GM23248 (cell line): ENCODE measurements around the gene DNMT3B. TPM values are rescaled to one million over a fixed set of nuclear protein-coding genes. Genes with fewer than 3 reads are reported as not detected.

ENCODE experiments used
- DNase-seq: peaks from one replicate; pipeline ENCODE4 v3.0.0-alpha.2; 2015
- H2AFZ ChIP-seq: fragments of 200-600 bp; sonication (generic); 2 replicates; pipeline ENCODE4 v1.6.1; 2016; ENCODE audit warnings: antibody characterized with exemption
- H3F3A ChIP-seq: fragments of 200-600 bp; sonication (generic); 2 replicates; pipeline ENCODE4 v1.6.1; 2016; ENCODE audit warnings: mild to moderate bottlenecking, antibody characterized with exemption, mixed run types; ENCODE audit not compliant: insufficient read depth
- H3K27ac ChIP-seq: fragments of 200-600 bp; sonication (generic); 2 replicates; pipeline ENCODE4 v1.5.1; 2016; ENCODE audit warnings: mild to moderate bottlenecking
- H3K27me3 ChIP-seq: fragments of 200-600 bp; sonication (generic); replicated peaks from 2 replicates; pipeline ENCODE4 v1.6.1; 2016; ENCODE audit warnings: mild to moderate bottlenecking; ENCODE audit not compliant: insufficient read depth
- H3K36me3 ChIP-seq: fragments of 200-600 bp; sonication (generic); 2 replicates; pipeline ENCODE4 v1.6.1; 2016; ENCODE audit warnings: low read depth, mild to moderate bottlenecking
- H3K4me1 ChIP-seq: fragments of 200-600 bp; sonication (generic); 2 replicates; pipeline ENCODE4 v1.6.1; 2016; ENCODE audit warnings: mild to moderate bottlenecking; ENCODE audit not compliant: insufficient read depth
- H3K4me2 ChIP-seq: fragments of 200-600 bp; sonication (generic); one replicate; pipeline ENCODE4 v1.6.1; 2016; ENCODE audit warnings: mild to moderate bottlenecking; ENCODE audit not compliant: unreplicated experiment
- H3K4me3 ChIP-seq: fragments of 200-600 bp; sonication (generic); 2 replicates; pipeline ENCODE4 v1.5.1; 2016; ENCODE audit warnings: mild to moderate bottlenecking
- H3K79me2 ChIP-seq: fragments of 200-600 bp; sonication (generic); 2 replicates; pipeline ENCODE4 v1.6.1; 2016; ENCODE audit warnings: mild to moderate bottlenecking; ENCODE audit not compliant: insufficient read depth
- H3K9ac ChIP-seq: fragments of 200-600 bp; sonication (generic); 2 replicates; pipeline ENCODE4 v1.6.1; 2016; ENCODE audit warnings: mild to moderate bottlenecking
- H3K9me2 ChIP-seq: fragments of 200-600 bp; sonication (generic); 2 replicates; pipeline ENCODE4 v1.6.1; 2016; ENCODE audit warnings: mixed run types, mild to moderate bottlenecking, moderate library complexity; ENCODE audit not compliant: insufficient read depth
- H3K9me3 ChIP-seq: fragments of 200-600 bp; sonication (generic); one replicate; pipeline ENCODE4 v1.6.1; 2017; ENCODE audit warnings: low read depth
- H4K20me1 ChIP-seq: fragments of 200-600 bp; sonication (generic); 2 replicates; pipeline ENCODE4 v1.6.0; 2016; ENCODE audit not compliant: insufficient read depth
- EZH2 ChIP-seq: fragments of 200-600 bp; sonication (generic); IDR thresholded peaks from 2 replicates; pipeline ENCODE4 v1.6.1; 2018; ENCODE audit warnings: antibody characterized with exemption, mild to moderate bottlenecking; ENCODE audit not compliant: insufficient read depth, poor library complexity, severe bottlenecking
- EZH2phosphoT487 ChIP-seq: fragments of 200-600 bp; sonication (generic); IDR thresholded peaks from 2 replicates; pipeline ENCODE4 v1.6.1; 2018; ENCODE audit warnings: antibody characterized with exemption, moderate library complexity, mild to moderate bottlenecking, low read depth; ENCODE audit not compliant: insufficient read depth
- WGBS, 2 experiments: methylation state at CpG; one replicate each; pipeline ENCODE4 v1.1.6; 2015 to 2017; ENCODE audit warnings: low lambda C conversion rate in 2 of 2, low coverage in 1 of 2; ENCODE audit errors: missing lambda C conversion rate in 2 of 2; 5-methylcytosine and 5-hydroxymethylcytosine counted together
- in situ Hi-C: fragments of 300-500 bp; cut with MboI; formaldehyde crosslinking; loops from 2 replicates; pipeline ENCODE4 v1.15.0; 2020
- polyA plus RNA-seq: library from polyadenylated mRNA; unstranded; fragments of >200 nt; fragmentation: Nextera tagmentation; extraction: Ambion mirVana; gene quantifications from 2 replicates; pipeline ENCODE4 v1.2.1, GENCODE V29; 2016
- total RNA-seq: library from RNA; depleted of rRNA; stranded (reverse); fragments of >200 nt; shearing (Covaris generic); gene quantifications from 2 replicates; pipeline ENCODE4 v1.2.3, GENCODE V29; 2014

DNMT3B gene
- total and polyA plus RNA-seq, 2 experiments from 2014 or later: 0.85 to 1.5 TPM

DNA sequence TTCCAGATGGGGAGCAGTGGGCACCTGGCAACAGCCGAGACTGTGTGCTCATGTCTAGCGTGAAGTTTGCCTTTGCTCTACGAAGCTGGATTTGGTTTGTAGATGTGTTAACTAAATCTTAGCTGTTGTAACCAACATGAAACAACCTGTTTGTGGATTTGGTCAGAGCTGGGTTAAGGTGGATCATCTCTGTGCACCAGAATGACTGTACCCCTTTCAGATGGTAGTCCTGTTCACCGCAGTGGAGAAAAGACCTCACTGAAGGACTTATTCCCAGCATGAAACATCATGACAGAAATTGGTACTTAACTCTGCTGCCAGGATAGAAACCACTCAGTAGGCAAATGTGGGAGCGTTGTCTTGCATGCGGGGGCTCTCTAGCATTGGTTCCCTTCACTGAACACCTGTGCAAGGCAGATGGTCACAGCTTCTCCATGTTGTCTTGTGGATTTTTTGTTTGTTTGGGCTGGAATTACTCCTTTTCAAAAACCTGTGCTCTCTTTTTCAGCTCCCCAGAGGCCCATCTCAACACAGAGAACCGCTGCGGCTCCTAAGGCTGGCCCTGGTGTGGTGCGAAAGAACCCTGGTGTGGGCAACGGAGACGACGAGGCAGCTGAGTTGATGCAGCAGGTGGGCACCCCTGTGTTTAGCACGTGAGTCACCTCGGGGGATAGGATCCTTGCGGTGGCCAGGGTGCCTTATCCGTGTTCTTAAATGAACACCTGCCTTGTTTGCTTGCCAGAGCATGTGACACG, 77.2 kb downstream of the DNMT3B start:
- H3K9me2 ChIP-seq: no peaks in the 10 kb centered on the region
- no peak overlapping the region for H3K4me3 ChIP-seq
- H3K27me3 ChIP-seq: no peaks in the 10 kb centered on the region
- H3K79me2 ChIP-seq: peaks cover 97% of the 10 kb centered on the region
- no peak overlapping the region for H3K27ac ChIP-seq
- no peaks in the 10 kb centered on the region for H3K4me1 ChIP-seq
- no peaks in the 10 kb centered on the region for H3F3A ChIP-seq
- H4K20me1 ChIP-seq: no peaks in the 10 kb centered on the region; the same call in 1 of the 2 replicates
- WGBS, 2 experiments: 96 to 98% methylated on average over 17 of the region's 17 CpGs
- peaks cover 51% of the 10 kb centered on the region for H3K36me3 ChIP-seq
- H3K9me3 ChIP-seq: no peaks in the 10 kb centered on the region
- H3K4me2 ChIP-seq: no peak overlapping the region
- no peak overlapping the region for H3K9ac ChIP-seq
- H2AFZ ChIP-seq: no peak overlapping the region
- in situ Hi-C loops: no loop called here
- no peak for DNase-seq
- TF ChIP-seq EZH2: no peak
- no peak for TF ChIP-seq EZH2phosphoT487

DNA sequence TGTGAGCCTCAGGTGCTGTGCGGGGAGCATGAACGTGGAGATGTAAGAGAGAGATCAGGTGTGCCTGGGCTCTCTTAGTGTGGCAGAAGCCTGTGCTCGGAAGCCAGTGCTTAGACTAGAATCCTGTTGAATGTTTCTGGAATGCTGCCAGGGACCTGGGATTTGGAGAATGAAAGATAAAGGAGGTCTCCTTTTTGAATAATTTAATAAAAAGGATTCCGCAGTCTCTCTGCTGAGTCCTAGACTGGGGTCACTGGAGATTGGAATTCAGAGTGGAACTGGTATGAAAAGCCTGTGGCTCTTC, 77.7 kb downstream of the DNMT3B start:
- Histone ChIP-seq H2AFZ (no peak overlapping the region), H3F3A (no peaks in the 10 kb centered on the region), H3K9ac (no peak overlapping the region), H3K4me2 (no peak overlapping the region), H3K4me3 (no peak overlapping the region), H3K9me2 (no peaks in the 10 kb centered on the region), H3K27ac (no peak overlapping the region), H3K9me3 (no peaks in the 10 kb centered on the region), H3K36me3 (peaks cover 45% of the 10 kb centered on the region), H3K79me2 (peaks cover 97% of the 10 kb centered on the region), H3K4me1 (no peaks in the 10 kb centered on the region), H3K27me3 (no peaks in the 10 kb centered on the region), H4K20me1 (no peaks in the 10 kb centered on the region; the same call in 1 of the 2 replicates)
- WGBS, 2 experiments: 98 to 99% methylated on average over 4 of the region's 4 CpGs
- TF ChIP-seq EZH2 (no peak), EZH2phosphoT487 (no peak)
- in situ Hi-C loops: no loop called here
- DNase-seq: no peak

DNA sequence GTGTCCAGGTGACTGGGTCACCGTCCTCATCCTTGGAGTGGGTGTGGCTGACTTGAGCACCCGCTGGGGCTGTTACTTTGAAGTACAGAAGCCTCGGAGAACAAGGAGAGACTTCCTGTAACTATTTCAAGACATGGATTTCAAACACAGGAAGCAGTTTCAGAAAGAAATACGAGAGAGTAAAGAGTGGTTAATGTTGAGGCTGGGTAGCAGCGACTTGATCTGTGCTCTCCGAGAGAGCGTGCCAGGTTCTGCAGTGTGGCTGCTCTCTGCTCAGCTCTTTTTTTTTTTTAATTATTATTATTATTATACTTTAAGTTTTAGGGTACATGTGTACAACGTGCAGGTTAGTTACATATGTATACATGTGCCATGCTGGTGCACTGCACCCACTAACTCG, 79.0 kb downstream of the DNMT3B start:
- H3K4me3 ChIP-seq: no peak overlapping the region
- H3K4me1 ChIP-seq: no peaks in the 10 kb centered on the region
- no peak overlapping the region for H3K27ac ChIP-seq
- no peaks in the 10 kb centered on the region for H3K9me3 ChIP-seq
- H4K20me1 ChIP-seq: no peaks in the 10 kb centered on the region; the same call in 1 of the 2 replicates
- WGBS, 2 experiments: 86 to 89% methylated on average over 8 to 9 of the region's 9 CpGs
- no peak overlapping the region for H3K4me2 ChIP-seq
- DNase-seq: no peak
- peaks cover 97% of the 10 kb centered on the region for H3K79me2 ChIP-seq
- in situ Hi-C loops: no loop called here
- TF ChIP-seq EZH2 (no peak), EZH2phosphoT487 (no peak)
- no peaks in the 10 kb centered on the region for H3K9me2 ChIP-seq
- H3K27me3 ChIP-seq: no peaks in the 10 kb centered on the region
- peaks cover 48% of the 10 kb centered on the region for H3K36me3 ChIP-seq
- H3K9ac ChIP-seq: no peak overlapping the region
- no peak overlapping the region for H2AFZ ChIP-seq
- H3F3A ChIP-seq: no peaks in the 10 kb centered on the region; the same call in 1 of the 2 replicates

DNA sequence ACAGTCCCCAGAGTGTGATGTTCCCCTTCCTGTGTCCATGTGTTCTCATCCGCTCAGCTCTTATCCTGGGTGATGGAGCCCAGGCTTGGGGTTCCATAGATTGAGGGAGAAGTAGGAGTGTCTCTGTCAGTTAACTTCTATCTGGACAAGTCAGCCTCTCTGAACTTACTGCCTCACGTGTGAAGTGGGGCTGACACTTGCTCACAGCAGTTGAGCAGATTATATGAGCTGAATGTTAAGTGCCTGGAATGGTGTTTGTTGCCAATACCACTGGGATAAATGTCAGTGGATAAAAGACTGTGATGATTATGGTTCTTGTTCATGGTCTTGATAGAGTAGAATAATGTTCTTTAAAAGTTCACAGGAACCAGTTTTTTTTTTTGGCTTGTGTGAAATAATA, 79.4 kb downstream of the DNMT3B start:
- Histone ChIP-seq H3K9me3 (no peaks in the 10 kb centered on the region), H3K9ac (no peak overlapping the region), H3K79me2 (peaks cover 97% of the 10 kb centered on the region), H3K4me1 (no peaks in the 10 kb centered on the region), H3K27ac (no peak overlapping the region), H3K4me2 (no peak overlapping the region), H3K9me2 (no peaks in the 10 kb centered on the region), H3F3A (no peaks in the 10 kb centered on the region; the same call in 1 of the 2 replicates), H4K20me1 (no peaks in the 10 kb centered on the region), H2AFZ (no peak overlapping the region), H3K36me3 (peaks cover 47% of the 10 kb centered on the region), H3K27me3 (no peaks in the 10 kb centered on the region), H3K4me3 (no peak overlapping the region)
- TF ChIP-seq EZH2 (no peak), EZH2phosphoT487 (no peak)
- in situ Hi-C loops: no loop called here
- WGBS, 2 experiments: 92 to 100% methylated on average over 2 of the region's 2 CpGs
- no peak for DNase-seq
